ENCODE results near the gene CTIF. TPM values are rescaled to one million over a fixed set of nuclear protein-coding genes. Genes with fewer than 3 reads are reported as not detected.

The CTIF gene
- total RNA-seq, 2 donors from 2014 or later = 7.9 to 8.2 TPM

DNA sequence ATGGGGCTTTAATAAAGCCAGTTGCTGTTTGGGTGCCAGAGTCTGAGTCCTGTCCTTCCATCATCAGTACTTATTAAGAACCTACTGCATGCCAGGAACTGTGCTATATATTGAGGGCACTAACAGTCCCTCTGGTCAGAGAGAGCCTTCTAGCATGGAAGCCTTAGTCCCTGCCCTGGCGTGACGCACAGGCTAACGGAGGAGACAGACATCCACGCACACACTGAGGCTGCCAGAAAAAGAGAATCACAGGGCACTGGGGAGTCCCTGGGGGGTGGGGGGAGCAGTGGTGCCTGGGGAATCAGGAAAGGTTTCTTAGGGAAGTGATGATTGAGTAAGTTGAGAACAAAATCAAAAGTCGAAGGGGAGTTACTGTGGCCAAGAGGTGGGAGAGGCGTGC is 31.5 kb downstream of the CTIF start:
- Mint-ChIP-seq H3K27ac (no peak overlapping the region), H3K9me3 (no peaks in the 10 kb centered on the region), H3K4me3 (no peak overlapping the region), H3K4me1 (peaks cover 11% of the 10 kb centered on the region), H3K27me3 (no peaks in the 10 kb centered on the region), H3K36me3 (ENCODE audit: low read depth) (no peaks in the 10 kb centered on the region)
- ATAC-seq (replicated peaks) = no peak

DNA sequence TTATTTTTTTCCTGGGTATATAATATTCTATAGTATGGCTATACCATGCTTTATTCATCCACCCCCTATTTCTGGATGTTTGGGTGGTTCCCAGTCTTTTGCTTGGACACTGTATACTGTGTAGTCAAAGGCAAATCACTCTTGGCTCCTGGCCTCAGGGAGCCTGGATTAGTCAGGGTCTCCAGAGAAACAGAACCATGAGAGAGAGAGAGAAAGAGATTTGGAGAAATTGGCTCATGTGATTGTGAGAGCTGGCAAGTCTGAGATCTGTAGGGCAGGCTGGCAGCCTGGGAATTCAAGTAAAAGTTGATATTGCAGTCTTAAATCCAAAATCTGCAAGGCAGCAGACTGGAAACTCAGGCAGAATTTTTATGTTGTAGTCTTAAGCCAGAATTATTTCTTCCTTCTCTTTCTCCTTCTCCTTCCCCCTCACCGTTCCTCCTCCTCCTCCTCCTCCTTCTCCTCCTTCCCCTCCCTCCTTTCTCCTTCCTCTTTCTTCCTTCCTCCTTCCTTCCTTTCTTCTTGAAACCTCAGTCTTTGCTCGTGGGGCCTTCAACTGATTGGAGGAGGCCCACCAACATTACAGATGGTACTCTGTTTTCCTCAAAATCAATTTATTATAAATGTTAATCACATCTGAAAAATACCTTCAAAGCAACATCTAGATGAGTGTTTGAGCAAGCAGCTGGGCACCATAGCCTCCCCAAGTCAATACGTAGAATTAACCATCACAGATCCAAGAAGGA is 33.0 kb downstream of the CTIF start:
- H3K4me3 Mint-ChIP-seq = no peak overlapping the region
- no peaks in the 10 kb centered on the region for H3K36me3 Mint-ChIP-seq (ENCODE audit: low read depth)
- no peak for ATAC-seq (replicated peaks)
- peaks cover 11% of the 10 kb centered on the region for H3K4me1 Mint-ChIP-seq
- H3K27ac Mint-ChIP-seq = no peak overlapping the region
- no peaks in the 10 kb centered on the region for H3K9me3 Mint-ChIP-seq
- H3K27me3 Mint-ChIP-seq = no peaks in the 10 kb centered on the region

DNA sequence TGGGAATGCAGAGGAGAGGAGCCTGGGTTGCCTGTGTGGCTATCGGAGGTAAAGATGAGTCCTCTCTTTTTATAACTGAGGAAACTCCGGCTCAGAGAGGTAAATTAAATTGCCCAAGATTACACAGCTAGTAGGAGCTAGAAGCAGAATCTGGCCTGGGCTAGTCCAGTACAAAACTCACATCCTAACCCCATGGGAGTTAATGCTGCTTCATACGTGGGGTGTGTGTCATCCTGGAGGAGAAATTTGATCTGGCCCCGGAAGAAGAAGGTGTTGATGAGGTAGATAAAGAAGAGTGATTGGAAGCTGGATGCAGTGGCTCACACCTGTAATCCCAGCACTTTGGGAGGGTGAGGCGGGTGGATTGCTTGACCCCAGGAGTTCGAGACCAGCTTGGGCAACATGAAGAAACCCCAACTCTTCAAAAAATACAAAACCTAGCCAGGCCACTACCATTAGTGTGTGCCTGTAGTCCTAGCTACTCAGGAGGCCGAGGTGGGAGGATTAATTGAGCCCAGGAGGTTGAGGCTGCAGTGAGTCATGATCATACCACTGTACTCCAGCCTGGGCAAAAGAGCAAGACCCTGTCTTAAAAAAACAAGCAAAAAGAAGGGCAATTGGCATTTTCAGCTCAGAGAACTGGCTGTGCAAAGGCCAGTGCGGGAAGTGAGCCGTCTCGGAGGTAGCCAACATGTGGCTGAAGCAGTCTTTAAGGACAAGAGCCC is 33.7 kb downstream of the CTIF start:
- no peak overlapping the region for H3K27ac Mint-ChIP-seq
- H3K4me1 Mint-ChIP-seq = peaks cover 8% of the 10 kb centered on the region
- H3K4me3 Mint-ChIP-seq = no peak overlapping the region
- H3K9me3 Mint-ChIP-seq = no peaks in the 10 kb centered on the region
- no peaks in the 10 kb centered on the region for H3K36me3 Mint-ChIP-seq (ENCODE audit: low read depth)
- no peak for ATAC-seq (replicated peaks)
- no peaks in the 10 kb centered on the region for H3K27me3 Mint-ChIP-seq

DNA sequence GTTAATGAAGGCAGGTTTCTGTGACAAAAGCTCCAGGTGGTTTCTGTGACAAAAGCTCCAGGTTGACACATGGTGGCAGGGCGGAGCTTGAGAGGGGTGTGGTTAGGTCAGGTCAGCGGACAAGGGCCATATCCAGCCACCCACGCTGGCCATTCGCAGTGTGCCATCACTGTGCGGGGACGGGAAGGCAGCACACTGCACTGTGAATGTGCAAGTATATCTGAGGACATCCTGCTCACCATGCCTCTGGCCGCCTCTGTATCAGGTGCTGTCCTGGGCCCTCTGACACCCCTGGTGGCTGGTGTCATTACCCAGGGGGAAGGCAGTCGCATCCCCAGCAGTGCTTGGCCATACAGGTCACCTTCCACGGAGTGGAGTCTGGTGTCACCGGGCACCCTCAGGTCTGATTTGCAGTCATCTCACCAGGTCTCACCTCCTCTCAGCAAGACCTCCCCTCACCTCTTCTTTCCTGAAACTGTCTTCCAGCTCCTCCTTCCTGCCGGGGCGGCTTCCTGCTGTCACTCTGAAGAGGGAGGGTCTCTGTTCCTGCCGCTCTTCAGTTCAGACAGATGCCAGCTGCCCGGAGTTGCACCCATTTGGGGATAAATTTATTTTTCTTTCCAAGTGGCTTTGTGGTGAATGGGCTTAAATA is 34.9 kb downstream of the CTIF start:
- no peak overlapping the region for H3K27ac Mint-ChIP-seq
- peaks cover 11% of the 10 kb centered on the region for H3K4me1 Mint-ChIP-seq
- H3K4me3 Mint-ChIP-seq = no peak overlapping the region
- ATAC-seq (replicated peaks) = no peak
- peaks cover 5% of the 10 kb centered on the region for H3K9me3 Mint-ChIP-seq
- H3K36me3 Mint-ChIP-seq (ENCODE audit: low read depth) = no peaks in the 10 kb centered on the region
- no peaks in the 10 kb centered on the region for H3K27me3 Mint-ChIP-seq

DNA sequence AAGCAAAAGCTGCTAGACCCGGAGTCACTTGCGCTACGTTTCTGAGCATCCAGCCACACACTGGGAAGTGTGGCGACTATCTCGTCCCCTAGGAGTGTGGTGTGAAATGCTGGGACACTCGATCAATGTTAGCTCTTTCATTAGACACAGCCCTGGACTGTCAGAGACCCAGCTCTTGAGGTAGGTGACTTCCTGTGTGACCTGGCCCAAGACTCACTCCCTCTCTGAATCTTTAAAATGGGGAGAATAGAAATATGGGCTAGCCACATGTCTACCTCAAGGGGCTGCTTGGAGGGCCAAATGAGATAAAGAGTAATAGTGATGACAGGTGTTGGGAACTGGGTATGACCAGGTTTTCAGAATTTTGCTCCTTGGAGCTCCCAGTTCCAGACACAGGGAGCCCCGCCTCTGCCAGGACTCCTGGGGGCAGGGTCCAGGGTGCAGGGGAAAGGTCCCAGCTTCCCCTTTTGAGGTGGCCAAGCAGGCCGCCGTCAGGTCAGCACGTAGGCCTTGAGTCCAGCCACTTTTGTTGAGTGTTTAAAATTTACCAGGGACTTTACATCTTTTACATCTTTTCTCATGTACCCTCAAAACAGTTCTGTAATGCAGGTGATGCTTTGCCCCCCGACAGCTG is 36.0 kb downstream of the CTIF start:
- Mint-ChIP-seq H3K4me3 (no peak overlapping the region), H3K36me3 (ENCODE audit: low read depth) (no peaks in the 10 kb centered on the region), H3K27me3 (no peaks in the 10 kb centered on the region), H3K9me3 (peaks cover 5% of the 10 kb centered on the region), H3K27ac (no peak overlapping the region), H3K4me1 (peaks cover 11% of the 10 kb centered on the region)
- ATAC-seq (replicated peaks) = no peak

DNA sequence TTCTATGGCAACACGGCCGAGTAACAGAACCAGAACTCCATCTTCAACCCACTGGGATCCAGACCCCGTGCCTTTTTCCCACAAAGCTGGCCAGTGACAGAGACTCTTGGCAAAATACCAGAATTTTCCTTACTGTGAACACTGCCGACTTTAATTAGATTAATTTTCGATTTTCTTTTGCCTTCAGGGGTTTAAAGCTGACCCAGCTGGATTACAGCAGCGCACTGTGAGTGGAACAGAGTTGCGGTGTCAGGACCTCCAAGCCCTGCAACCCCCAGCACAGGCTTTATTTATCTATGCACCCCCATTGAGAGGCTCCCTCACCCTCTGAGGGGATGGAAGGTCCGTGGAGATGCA is 36.4 kb downstream of the CTIF start:
- no peaks in the 10 kb centered on the region for H3K27me3 Mint-ChIP-seq
- H3K4me1 Mint-ChIP-seq = peaks cover 11% of the 10 kb centered on the region
- ATAC-seq (replicated peaks) = no peak
- peaks cover 5% of the 10 kb centered on the region for H3K9me3 Mint-ChIP-seq
- H3K4me3 Mint-ChIP-seq = no peak overlapping the region
- no peaks in the 10 kb centered on the region for H3K36me3 Mint-ChIP-seq (ENCODE audit: low read depth)
- H3K27ac Mint-ChIP-seq = no peak overlapping the region

DNA sequence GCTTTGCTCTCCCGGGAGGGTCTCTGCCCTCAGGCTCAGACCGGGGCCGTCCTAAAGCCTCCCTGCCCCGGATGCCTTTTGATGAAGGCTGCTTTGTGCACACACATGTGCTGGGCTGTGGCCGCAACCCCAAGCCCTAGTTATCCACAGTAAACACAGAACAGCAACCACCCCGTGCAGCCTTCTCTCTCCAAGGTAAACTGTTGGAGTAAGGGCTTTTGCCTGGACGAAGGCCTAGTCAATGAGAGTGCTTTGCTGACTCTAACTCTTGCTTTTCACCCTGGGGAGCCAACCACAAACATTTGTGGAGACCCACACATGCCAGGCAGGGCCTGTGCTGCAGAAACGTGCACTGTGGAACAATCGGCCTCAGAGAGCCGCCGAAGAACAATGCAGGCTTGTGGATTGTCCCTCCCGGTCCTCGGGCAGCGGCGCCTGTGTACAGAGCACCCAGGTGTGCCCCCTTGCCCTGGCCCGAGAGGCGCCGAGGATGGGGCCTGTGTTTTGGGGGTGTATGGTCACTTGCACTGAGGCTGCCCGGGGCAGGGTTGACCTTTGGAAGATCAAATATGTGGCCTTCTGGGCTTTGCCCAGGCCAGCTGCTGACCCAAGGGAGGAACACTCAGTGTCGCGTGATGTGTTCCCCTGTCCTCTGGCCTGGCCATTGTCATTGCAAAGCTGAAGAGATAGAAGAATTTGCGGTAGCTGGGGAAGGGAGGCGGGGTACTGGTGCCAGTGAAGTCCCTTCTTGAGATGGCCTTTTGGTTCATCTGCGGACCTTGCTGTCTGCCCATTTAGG is 37.0 kb downstream of the CTIF start:
- Mint-ChIP-seq H3K36me3 (ENCODE audit: low read depth) (no peaks in the 10 kb centered on the region), H3K4me3 (no peak overlapping the region), H3K27ac (no peak overlapping the region), H3K9me3 (peaks cover 5% of the 10 kb centered on the region), H3K4me1 (peaks cover 11% of the 10 kb centered on the region), H3K27me3 (no peaks in the 10 kb centered on the region)
- no peak for ATAC-seq (replicated peaks)

DNA sequence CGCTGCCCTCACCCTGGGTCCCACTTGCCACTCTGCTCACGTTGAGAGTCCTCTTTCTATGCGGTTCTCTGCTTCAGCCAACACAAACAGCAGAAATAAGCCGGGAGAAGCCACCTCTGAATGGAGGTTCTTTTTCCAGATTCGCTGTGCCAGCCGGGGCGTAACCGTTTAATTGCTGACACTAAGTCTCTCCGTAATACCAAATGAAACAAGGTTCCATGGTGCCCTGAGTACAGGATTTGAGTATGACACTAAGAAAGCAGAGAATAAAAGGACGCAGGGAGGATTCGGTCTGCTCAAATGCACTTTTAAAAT is 37.6 kb downstream of the CTIF start:
- Mint-ChIP-seq H3K27me3 (no peaks in the 10 kb centered on the region), H3K36me3 (ENCODE audit: low read depth) (no peaks in the 10 kb centered on the region), H3K4me1 (peaks cover 11% of the 10 kb centered on the region), H3K27ac (no peak overlapping the region), H3K4me3 (no peak overlapping the region), H3K9me3 (peaks cover 5% of the 10 kb centered on the region)
- ATAC-seq (replicated peaks) = no peak

DNA sequence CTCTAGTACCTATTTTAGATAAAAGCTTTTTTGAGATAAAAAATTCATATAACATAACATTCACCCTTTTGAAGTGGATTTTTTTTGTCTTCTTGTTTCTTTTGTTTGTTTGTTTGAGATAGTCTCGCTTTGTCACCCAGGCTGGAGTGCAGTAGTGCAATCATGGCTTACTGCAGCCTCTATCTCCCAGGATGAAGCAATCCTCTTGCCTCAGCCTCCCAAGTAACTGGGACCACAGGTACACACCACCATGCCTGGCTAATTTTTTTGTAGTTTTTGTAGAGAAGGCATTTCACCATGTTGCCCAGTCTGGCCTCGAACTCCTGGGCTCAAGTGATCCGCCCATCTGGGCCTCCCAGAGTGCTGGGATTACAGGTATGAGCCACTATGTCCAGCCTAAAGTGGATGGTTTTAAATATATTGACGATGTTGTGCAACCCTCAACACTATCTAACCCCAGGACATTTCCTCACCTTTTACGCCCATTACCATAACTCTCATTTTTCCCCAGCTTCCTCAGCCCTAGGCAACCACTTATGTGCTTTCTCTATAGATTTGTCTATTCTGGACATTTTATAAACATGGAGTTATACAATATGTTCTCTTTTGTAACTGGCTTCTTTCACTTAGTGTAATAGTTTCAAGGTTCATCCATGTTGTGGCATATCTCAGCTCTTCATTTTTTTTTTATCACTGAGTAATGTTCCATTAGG is 38.8 kb downstream of the CTIF start:
- no peak overlapping the region for H3K27ac Mint-ChIP-seq
- no peak overlapping the region for H3K4me3 Mint-ChIP-seq
- no peaks in the 10 kb centered on the region for H3K27me3 Mint-ChIP-seq
- peaks cover 5% of the 10 kb centered on the region for H3K9me3 Mint-ChIP-seq
- H3K36me3 Mint-ChIP-seq (ENCODE audit: low read depth) = no peaks in the 10 kb centered on the region
- peaks cover 6% of the 10 kb centered on the region for H3K4me1 Mint-ChIP-seq
- ATAC-seq (replicated peaks) = no peak

DNA sequence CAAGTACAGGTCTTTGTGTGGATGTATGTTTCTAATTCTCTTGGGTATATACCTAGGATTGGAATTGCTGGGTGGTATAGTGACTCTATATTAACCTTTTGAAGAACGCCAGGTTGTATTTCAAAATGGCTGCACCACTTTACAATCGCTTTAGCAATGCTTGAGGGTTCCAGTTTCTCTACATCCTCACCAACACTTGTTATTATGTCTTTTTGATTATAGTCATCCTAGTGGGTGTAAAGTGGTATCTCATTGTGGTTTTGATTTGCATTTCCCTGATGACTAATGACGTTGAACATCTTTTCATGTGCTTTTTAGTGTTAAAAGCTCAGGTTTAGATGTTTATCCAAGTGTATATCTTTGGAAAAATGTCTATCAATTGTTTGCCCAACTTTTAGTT is 39.5 kb downstream of the CTIF start:
- peak; percentile 53 for ATAC-seq (replicated peaks)
- H3K4me3 Mint-ChIP-seq = no peak overlapping the region
- H3K27ac Mint-ChIP-seq = no peak overlapping the region
- H3K36me3 Mint-ChIP-seq (ENCODE audit: low read depth) = no peaks in the 10 kb centered on the region
- peaks cover 5% of the 10 kb centered on the region for H3K9me3 Mint-ChIP-seq
- H3K4me1 Mint-ChIP-seq = peaks cover 5% of the 10 kb centered on the region
- no peaks in the 10 kb centered on the region for H3K27me3 Mint-ChIP-seq

DNA sequence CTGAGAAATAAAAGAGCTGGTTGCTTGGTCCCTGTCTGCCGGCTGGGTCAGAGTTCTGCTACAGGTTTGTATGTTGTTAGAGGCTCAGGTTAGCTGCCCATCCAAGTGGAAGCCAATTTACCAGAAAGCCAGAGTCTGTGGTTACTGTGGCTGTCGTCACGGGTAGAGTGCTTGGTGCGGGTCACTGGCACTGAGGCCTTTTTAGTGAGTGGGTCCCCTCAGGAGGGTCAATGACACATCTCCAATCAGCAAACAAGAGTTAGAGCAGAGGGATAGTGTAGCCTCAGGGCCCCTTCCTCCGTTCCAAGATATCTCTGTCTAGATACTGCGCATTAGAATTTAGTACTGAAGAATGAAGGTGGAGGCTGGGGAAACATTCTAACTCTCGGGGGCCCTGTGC is 41.2 kb downstream of the CTIF start:
- no peak overlapping the region for H3K27ac Mint-ChIP-seq
- H3K36me3 Mint-ChIP-seq (ENCODE audit: low read depth) = no peaks in the 10 kb centered on the region
- H3K4me3 Mint-ChIP-seq = no peak overlapping the region
- H3K4me1 Mint-ChIP-seq = peaks cover 5% of the 10 kb centered on the region
- H3K27me3 Mint-ChIP-seq = no peaks in the 10 kb centered on the region
- ATAC-seq (replicated peaks) = no peak
- H3K9me3 Mint-ChIP-seq = peaks cover 5% of the 10 kb centered on the region

DNA sequence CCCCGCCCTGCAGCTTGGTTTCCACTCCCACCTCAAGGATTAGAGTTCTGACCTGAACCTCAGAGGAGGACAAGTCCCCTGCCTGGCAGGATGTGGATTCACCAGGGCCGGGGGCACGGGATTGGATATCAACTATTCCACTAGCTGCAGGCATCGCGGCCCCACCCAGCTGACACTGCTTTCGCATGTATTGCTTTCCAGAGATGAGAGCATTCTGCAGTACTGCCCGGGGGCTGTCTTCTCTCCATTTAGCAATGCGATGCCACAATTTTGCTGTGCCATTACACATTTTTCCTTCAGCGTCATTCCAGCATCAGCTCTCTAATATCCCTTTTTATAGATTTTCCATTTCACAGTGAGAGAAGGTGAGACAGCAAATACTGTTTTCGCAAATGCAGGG is 42.0 kb downstream of the CTIF start:
- no peak for ATAC-seq (replicated peaks)
- Mint-ChIP-seq H3K27me3 (no peaks in the 10 kb centered on the region), H3K4me3 (no peak overlapping the region), H3K9me3 (peaks cover 5% of the 10 kb centered on the region), H3K4me1 (peaks cover 5% of the 10 kb centered on the region), H3K27ac (no peak overlapping the region), H3K36me3 (ENCODE audit: low read depth) (no peaks in the 10 kb centered on the region)

DNA sequence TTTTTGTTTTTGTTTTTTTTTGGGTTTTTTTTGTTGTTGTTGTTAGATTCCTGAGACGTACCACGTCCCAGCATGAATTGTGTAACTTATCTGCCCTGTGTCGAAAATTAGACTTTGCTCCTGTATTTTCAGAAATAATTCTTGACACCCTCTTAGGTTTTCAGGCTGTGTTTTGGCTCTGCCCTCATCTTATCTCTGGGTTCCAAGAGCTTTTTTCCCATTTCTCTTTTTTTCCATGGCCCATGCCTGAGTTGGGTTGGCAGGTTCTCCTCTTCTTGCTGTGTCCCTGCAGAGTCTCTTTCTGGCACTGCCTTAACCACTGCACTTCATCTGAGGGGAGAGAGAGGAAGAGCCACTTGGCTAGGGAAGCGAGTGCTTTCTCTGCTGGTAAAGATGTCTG is 42.4 kb downstream of the CTIF start:
- H3K27me3 Mint-ChIP-seq = no peaks in the 10 kb centered on the region
- H3K4me3 Mint-ChIP-seq = no peak overlapping the region
- H3K9me3 Mint-ChIP-seq = peaks cover 5% of the 10 kb centered on the region
- H3K27ac Mint-ChIP-seq = no peak overlapping the region
- ATAC-seq (replicated peaks) = no peak
- peaks cover 5% of the 10 kb centered on the region for H3K4me1 Mint-ChIP-seq
- no peaks in the 10 kb centered on the region for H3K36me3 Mint-ChIP-seq (ENCODE audit: low read depth)

DNA sequence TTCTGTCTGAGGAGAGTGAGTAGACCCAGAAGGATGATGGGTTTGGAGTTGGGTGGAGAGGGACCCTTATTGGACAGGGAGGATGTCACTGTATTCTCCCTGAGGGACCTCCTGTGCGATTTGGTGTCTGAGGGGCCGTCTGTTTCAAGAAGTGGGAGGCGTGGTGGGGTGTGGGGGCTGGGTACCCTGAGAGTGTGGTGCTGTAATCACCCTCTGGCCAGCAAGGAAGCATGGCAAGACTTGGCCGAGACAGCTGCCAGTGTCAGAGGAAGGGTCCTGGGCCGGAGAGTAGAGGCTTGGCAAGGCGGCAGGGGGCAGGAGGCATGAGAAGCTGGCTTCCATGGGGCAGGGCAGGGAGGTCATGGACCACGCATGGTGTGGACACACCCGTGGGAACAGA is 43.1 kb downstream of the CTIF start:
- H3K27ac Mint-ChIP-seq = no peak overlapping the region
- no peaks in the 10 kb centered on the region for H3K36me3 Mint-ChIP-seq (ENCODE audit: low read depth)
- ATAC-seq (replicated peaks) = no peak
- no peaks in the 10 kb centered on the region for H3K27me3 Mint-ChIP-seq
- no peak overlapping the region for H3K4me3 Mint-ChIP-seq
- peaks cover 5% of the 10 kb centered on the region for H3K9me3 Mint-ChIP-seq
- peaks cover 5% of the 10 kb centered on the region for H3K4me1 Mint-ChIP-seq
